ENCODE results near the gene UBE2N.

Gene UBE2N

GRCh38 chr12:93430280-93430679 is 11.5 kb downstream of the UBE2N start:
- TF ChIP-seq RAD21 (IDR thresholded peaks at IDR 0.05; ENCODE audit: low read depth) (no peak), CEBPB (IDR thresholded peaks at IDR 0.05) (no peak), TAF1 (IDR thresholded peaks at IDR 0.05; ENCODE audit: low read depth) (no peak), REST (IDR thresholded peaks at IDR 0.05; ENCODE audit: low read depth) (no peak), USF1 (IDR thresholded peaks at IDR 0.05) (no peak), FOXM1 (IDR thresholded peaks at IDR 0.05; ENCODE audit: borderline replicate concordance, low read depth) (no peak), ZBTB7A (IDR thresholded peaks at IDR 0.05; ENCODE audit: low read depth) (no peak), CREB1 (IDR thresholded peaks at IDR 0.05; ENCODE audit: low read depth) (no peak), EP300 (IDR thresholded peaks at IDR 0.05; ENCODE audit: borderline replicate concordance) (no peak), YY1 (IDR thresholded peaks at IDR 0.05; ENCODE audit: low read depth) (no peak), EGR1 (IDR thresholded peaks at IDR 0.05) (no peak), NFIC (IDR thresholded peaks at IDR 0.05) (no peak), MAX (IDR thresholded peaks at IDR 0.05) (no peak), TEAD4 (IDR thresholded peaks at IDR 0.05) (no peak), TCF12 (IDR thresholded peaks at IDR 0.05; ENCODE audit: low read depth) (no peak)

- TF ChIP-seq EP300 (IDR thresholded peaks at IDR 0.05; ENCODE audit: borderline replicate concordance) (no peak), CEBPB (IDR thresholded peaks at IDR 0.05) (no peak), FOXM1 (IDR thresholded peaks at IDR 0.05; ENCODE audit: borderline replicate concordance, low read depth) (no peak), MAX (IDR thresholded peaks at IDR 0.05) (no peak), TEAD4 (IDR thresholded peaks at IDR 0.05) (no peak), EGR1 (IDR thresholded peaks at IDR 0.05) (no peak), TCF12 (IDR thresholded peaks at IDR 0.05; ENCODE audit: low read depth) (no peak), ZBTB7A (IDR thresholded peaks at IDR 0.05; ENCODE audit: low read depth) (no peak), REST (IDR thresholded peaks at IDR 0.05; ENCODE audit: low read depth) (no peak), TAF1 (IDR thresholded peaks at IDR 0.05; ENCODE audit: low read depth) (no peak), NFIC (IDR thresholded peaks at IDR 0.05) (no peak), USF1 (IDR thresholded peaks at IDR 0.05) (no peak), YY1 (IDR thresholded peaks at IDR 0.05; ENCODE audit: low read depth) (no peak), RAD21 (IDR thresholded peaks at IDR 0.05; ENCODE audit: low read depth) (no peak), CREB1 (IDR thresholded peaks at IDR 0.05; ENCODE audit: low read depth) (no peak)
Observed at GRCh38 chr12:93429852-93430251, 11.9 kb downstream of the UBE2N start.

- TF ChIP-seq EP300 (IDR thresholded peaks at IDR 0.05; ENCODE audit: borderline replicate concordance): no peak
- TF ChIP-seq USF1 (IDR thresholded peaks at IDR 0.05): no peak
- TF ChIP-seq RAD21 (IDR thresholded peaks at IDR 0.05; ENCODE audit: low read depth): no peak
- no peak for TF ChIP-seq CREB1 (IDR thresholded peaks at IDR 0.05; ENCODE audit: low read depth)
- TF ChIP-seq REST (IDR thresholded peaks at IDR 0.05; ENCODE audit: low read depth): no peak
Observed at GRCh38 chr12:93429448-93429847, 12.3 kb downstream of the UBE2N start.

- no peak for TF ChIP-seq TCF12 (IDR thresholded peaks at IDR 0.05; ENCODE audit: low read depth)
- no peak for TF ChIP-seq EP300 (IDR thresholded peaks at IDR 0.05; ENCODE audit: borderline replicate concordance)
- no peak for TF ChIP-seq YY1 (IDR thresholded peaks at IDR 0.05; ENCODE audit: low read depth)
- TF ChIP-seq USF1 (IDR thresholded peaks at IDR 0.05): no peak
- no peak for TF ChIP-seq CEBPB (IDR thresholded peaks at IDR 0.05)
- no peak for TF ChIP-seq MAX (IDR thresholded peaks at IDR 0.05)
- TF ChIP-seq TAF1 (IDR thresholded peaks at IDR 0.05; ENCODE audit: low read depth): no peak
- no peak for TF ChIP-seq TEAD4 (IDR thresholded peaks at IDR 0.05)
- no peak for TF ChIP-seq RAD21 (IDR thresholded peaks at IDR 0.05; ENCODE audit: low read depth)
- no peak for TF ChIP-seq CREB1 (IDR thresholded peaks at IDR 0.05; ENCODE audit: low read depth)
Observed at GRCh38 chr12:93427779-93428564, 13.8 kb downstream of the UBE2N start.
